ENCODE measurements around the gene CPXM1.

Gene CPXM1

GRCh38 chr20:2799688-2800520, 523 bp downstream of the CPXM1 start:
- TF ChIP-seq CTCF (IDR thresholded peaks at IDR 0.05; ENCODE audit: insufficient read depth, low read depth, low read length, missing control alignments): no peak
- H3K4me3 ChIP-seq (ENCODE audit: low read depth, low read length): no peak overlapping the region
- DNase-seq (ENCODE audit: low read depth): no peak

GRCh38 chr20:2799271-2799670, 1.2 kb downstream of the CPXM1 start:
- no peak overlapping the region for H3K4me3 ChIP-seq (ENCODE audit: low read depth, low read length)
- no peak for DNase-seq (ENCODE audit: low read depth)
- TF ChIP-seq CTCF (IDR thresholded peaks at IDR 0.05; ENCODE audit: insufficient read depth, low read depth, low read length, missing control alignments): no peak

- TF ChIP-seq CTCF (IDR thresholded peaks at IDR 0.05; ENCODE audit: insufficient read depth, low read depth, low read length, missing control alignments): no peak
- no peak for DNase-seq (ENCODE audit: low read depth)
- H3K4me3 ChIP-seq (ENCODE audit: low read depth, low read length): no peak overlapping the region
Measured at GRCh38 chr20:2798814-2799213, 1.6 kb downstream of the CPXM1 start.

GRCh38 chr20:2798095-2798805, 2.2 kb downstream of the CPXM1 start:
- no peak overlapping the region for H3K4me3 ChIP-seq (ENCODE audit: low read depth, low read length)
- no peak for TF ChIP-seq CTCF (IDR thresholded peaks at IDR 0.05; ENCODE audit: insufficient read depth, low read depth, low read length, missing control alignments)
- DNase-seq (ENCODE audit: low read depth): no peak

- DNase-seq (ENCODE audit: low read depth): no peak
- no peak overlapping the region for H3K4me3 ChIP-seq (ENCODE audit: low read depth, low read length)
- TF ChIP-seq CTCF (IDR thresholded peaks at IDR 0.05; ENCODE audit: insufficient read depth, low read depth, low read length, missing control alignments): no peak
Measured at GRCh38 chr20:2797136-2797983, 3.1 kb downstream of the CPXM1 start.

- DNase-seq (ENCODE audit: low read depth): no peak
- no peak for TF ChIP-seq CTCF (IDR thresholded peaks at IDR 0.05; ENCODE audit: insufficient read depth, low read depth, low read length, missing control alignments)
- H3K4me3 ChIP-seq (ENCODE audit: low read depth, low read length): no peak overlapping the region
Measured at GRCh38 chr20:2796011-2796660, 4.3 kb downstream of the CPXM1 start.

Data from GM12865 (cell line).